Measurements from ENCODE around the gene MRPS34.
A peak's percentile ranks its signal among the peaks of the same experiment; 100 is the strongest.
"Not testable (repeated sequence)": the region's sequence is repeated elsewhere in the genome, so short reads cannot be mapped to it uniquely, and the experiment has no call there.

The MRPS34 gene

DNA sequence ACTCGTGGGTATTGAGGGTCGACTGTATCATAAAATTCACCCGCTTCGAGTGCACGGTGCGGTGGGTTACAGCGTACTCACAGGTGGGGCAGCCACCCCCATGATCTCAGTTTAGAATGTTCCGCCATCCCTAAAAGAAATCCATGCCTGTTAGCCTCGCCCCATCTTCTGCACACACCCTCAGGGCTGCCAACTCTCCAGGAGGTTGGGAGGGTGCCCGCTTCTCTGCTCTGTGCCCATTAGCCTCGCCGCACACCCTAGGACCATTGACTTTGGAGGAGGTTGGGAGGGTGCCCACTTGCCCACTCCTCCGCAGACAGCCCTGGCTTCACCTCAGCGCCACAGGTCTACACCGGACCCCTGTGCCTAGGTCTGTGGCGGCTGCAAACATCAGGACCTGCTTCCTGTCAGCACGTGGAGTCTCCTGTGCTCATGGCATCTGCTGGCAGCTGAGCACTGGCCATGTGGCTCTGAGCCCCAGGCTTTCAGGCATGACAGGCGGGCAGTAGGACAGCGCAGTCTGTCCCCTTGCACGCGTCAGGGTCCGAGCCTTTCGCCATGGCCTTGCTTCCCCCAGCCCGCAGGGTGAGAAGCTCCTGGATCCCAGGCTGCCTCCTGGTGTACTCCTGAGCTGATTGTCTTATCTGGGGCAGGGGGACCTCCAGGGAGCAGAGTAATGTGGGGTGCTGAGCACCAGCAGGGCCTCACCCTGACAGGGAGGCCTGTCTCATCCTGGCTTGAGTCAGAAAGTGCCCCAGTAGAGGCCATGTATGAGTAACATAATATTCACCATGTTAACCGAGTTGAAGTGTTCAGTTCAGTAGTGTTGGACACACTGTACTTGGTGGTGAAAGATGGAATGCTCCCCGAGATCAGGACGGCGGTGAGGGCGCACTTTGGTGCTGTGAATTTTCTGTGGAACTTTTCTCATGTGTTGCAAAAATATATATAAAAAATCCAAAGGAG lies 23.5 kb downstream of the MRPS34 start:
- DNase-seq (ENCODE audit: low spot score): peak; percentile 44

DNA sequence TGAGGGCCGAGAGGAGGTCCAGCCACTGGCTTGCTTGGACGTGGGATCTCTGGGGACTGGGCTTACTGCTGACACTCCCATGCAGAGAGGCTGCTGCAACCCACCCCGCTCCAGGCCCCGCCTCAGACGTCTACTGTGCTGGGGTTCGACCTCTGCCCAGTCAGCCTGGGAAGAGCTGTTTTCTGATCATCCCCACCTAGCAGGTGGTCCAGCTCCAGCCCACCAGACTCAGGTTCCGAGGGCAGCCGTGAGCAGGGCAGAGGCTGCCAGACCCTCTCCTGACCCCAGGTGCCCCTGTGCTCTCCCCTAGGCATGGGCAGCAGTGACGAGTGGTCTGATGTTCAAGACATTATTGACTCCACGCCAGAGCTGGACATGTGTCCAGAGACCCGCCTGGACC lies 25.0 kb downstream of the MRPS34 start:
- no peak for DNase-seq (ENCODE audit: low spot score)

DNA sequence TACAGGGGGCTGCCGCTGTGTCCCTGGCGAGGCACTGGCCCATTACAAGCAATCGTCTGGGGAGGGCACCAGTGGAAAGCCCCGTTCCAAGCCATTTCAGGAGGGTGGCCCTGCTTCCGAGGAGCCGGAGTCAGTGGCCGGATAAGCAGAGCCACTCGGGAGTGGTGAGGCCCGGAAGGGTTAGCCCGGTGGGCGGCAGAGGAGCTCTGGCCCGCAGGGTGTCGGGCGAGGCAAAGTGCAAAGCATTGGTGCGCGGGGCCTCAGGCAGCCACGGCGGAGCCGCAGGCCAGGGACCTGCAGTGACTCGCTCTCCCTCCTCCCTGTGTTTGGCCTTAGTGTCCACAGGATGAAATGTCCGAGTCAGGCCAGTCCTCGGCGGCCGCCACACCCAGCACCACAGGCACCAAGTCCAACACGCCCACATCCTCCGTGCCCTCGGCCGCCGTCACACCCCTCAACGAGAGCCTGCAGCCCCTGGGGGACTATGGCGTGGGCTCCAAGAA lies 26.2 kb downstream of the MRPS34 start:
- DNase-seq (ENCODE audit: low spot score): no peak

DNA sequence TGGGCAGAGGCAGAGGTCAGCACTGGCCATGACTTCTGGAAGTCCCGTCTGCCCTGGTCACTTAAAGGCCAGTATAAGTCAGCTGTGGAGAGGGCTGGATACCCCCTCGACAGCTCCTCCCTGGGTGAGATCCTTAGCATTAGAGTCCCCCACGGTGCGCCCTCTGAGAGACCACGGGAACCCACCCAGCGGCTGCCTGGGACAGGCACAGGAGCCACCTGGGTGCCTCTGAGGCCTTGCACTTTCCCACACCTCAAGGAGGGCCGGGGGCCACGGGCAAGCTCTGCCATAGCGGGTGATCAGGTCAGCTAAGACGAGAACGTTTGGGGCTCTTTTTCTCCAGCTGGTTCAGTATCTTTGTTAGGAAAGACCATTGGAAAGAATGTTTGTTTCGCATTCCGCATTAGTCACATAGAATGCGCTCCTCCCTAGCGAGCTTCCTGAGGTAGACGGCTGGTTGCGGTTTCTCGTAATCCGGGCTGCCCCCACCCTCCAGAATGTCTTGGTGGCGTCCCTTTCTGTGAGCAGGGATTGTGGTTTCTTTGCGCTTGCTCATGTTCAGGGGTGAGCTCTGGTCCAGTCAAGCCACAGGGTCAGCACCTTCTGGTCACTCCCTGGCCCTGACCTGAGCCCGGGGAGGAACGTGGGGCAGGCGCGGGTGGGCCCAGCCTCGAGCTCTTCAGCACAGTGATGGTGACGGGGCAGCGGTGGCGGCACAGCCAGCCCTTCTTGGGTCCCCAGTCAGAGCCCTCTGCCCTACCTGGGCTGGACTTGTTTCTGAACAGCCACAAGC lies 26.8 kb downstream of the MRPS34 start:
- no peak for DNase-seq (ENCODE audit: low spot score)

DNA sequence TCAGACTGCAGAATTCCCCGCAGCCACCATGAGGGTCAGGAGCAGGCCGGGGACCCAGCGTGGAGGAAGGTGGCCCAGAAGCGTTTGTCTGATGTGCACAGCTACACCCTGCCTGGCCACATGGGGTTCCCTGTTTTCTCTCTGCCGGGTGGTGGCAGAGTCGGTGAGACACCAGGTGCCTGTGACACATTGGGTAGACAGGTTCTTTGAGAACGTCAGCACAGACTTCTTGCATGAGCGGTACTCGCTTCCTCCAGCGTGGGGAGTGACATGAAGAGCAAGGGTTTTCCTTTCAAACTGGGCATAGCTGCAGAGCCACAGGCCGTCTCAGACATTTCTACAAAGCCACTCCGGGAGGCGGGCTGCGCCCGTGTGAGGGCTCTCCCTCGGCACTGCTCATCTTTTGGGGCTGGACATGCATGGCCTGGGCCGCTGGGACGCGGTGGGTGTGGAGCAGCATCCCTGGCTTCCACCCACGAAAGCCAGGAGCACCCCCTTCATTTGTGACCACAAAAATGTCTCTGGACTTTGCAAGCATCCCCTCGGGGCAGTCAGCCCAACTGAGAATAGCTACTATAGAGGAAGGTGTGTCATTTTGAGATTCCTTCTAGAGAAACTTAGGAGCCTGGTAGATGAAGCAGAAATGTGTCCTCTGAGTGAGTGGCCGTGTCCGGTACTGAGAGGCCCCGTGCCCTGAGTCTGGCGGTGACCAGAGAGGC lies 27.6 kb downstream of the MRPS34 start:
- DNase-seq (ENCODE audit: low spot score): no peak

DNA sequence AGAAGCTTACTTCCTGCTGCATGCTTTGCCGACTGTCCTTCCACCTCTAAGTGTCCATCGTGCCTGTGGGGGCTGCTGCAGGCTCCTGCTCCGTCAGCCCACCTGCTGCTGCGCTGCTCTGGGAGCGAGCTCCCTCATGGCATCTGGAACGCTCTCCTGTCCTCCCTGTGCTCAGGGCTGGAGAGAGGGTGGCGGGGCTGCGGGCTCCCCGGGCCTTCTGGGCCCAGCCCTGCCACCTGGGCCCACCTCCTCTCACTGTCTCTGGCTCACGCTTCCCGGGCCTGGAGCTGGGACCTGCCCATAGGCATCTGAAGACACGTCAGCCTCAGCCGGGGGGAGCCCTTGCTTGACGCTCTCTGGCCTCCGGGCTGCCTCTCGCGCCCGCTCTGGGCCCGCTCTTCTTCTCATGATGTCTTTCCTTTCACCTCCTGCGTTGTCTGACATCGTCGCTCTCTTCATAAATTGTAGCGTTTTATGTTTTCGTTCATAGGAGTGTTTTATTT lies 28.5 kb downstream of the MRPS34 start:
- DNase-seq (ENCODE audit: low spot score): no peak

DNA sequence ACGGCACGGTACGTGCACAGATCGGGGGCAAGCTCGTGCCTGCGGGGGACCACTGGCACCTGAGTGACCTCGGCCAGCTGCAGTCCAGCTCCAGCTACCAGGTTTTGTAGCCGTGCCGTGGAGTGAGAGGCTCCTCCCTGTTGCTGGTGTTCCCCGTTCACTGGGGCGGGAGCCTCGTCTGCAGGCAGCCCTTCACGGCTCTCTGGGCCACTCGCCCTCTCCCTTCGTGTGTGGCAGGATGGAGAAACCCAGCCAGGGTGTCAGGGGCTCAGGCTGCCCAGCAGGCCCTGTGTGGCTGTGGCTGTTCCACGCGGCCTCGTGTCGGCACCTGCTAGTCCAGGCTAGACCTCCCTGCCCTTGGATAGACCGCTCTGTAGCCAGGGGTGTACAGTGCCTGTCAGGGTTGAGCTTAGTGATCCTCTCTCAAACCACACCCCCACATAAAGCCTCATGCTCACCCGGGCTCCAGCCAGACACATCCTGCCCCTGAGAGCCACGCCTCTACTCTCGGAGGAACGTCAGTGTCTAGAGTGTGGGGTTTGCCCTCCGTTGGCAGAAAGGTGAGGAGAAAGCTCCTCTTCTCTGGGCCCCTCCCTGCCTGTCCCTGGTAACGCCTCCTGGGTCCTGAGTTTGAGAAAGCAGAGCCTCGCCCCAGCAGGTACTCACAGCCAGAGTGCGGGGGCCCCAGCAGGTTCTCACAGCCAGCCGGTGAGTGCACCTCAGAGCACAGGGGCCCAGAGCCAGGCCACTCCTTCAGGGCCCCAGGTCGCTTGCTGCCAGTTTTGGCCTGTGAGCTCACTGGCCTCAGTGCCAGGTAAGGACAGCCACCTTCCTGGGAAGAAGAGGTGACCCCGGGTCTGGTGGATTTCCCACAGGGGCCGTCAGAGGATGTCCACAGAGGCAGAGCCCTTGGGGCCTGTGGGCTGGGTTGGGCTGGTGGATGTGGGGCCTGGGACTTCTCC lies 29.3 kb downstream of the MRPS34 start:
- DNase-seq (ENCODE audit: low spot score): no peak

DNA sequence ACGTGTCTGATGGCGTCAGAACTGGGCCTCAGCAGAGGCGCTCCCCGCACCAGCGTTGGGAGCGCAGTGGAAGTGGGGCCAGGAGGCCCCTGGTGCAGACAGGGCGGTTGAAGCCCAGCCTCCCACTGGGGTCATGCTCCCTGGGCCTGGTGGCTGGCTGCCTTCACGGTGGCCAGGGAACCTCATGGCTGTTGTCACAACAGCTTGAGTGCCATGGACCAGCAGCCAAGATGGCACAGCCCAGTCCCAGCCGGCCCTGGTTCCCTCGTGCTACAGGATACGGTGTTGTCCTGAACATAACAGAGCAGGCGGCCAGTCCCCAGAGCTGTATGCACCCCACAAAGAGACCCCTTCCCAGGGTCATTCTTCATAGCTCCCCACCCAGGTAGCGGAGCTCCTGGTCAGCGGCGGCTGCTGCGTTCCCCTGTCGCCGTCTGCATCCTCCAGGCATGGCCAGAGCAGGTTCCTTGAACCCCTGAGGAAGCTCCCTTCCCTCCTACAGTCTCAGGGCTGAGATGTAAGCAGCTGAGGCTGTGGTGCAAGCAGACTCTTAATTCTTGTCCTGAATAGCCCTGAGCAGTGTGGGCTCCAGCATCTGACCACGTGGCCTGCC lies 31.3 kb downstream of the MRPS34 start:
- no peak for DNase-seq (ENCODE audit: low spot score)

DNA sequence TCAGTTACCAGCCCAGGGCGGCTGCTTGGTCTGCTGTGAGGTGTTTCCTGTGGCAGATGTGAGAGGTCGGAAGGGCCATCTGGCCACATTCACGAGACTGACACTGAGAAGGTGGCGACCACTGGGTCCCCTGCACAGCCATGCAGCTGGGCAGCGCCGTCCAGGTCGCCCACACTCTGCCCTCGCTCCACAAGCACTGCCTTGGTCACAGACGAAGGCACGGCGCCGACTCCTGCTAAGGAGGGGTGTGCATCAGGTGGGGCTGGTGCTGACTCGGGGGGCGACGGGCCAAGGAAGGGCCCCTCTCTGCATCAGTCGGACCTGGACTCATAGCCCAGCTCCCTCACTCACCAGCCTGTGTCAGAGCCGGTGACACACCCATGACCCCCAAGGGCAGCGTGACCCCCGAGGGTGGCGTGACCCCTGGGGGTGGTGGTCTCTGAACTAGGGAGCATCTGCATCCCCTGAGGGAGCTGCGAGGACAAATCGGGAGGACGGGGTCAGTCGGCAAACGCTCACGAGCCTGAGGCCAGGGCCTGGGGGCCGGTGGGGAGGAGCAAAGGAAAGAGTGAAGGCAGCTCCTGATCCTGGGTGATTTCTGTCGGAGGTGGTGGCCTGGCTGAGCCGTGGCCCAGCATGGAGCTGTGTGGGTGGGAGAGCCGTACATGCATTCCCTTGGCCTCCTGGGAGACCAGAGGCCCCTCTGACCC lies 32.0 kb downstream of the MRPS34 start:
- no peak for DNase-seq (ENCODE audit: low spot score)

DNA sequence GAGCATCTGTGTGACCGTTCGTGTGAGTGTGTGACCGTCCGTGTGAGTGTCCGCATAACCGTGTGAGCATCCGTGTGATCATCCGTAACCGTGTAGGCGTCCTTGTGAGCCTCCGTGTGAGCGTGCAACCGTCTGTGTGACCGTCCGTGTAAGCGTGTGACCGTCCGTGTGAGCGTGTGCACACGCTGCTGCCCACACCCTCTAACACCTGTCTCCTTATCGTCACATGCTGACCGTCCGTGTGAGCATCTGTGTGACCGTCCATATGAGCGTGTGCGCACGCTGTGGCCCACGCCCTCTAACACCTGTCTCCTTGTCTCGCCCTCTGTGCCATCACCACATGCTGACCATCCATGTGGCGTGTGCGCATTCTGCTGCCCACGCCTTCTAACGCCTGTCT lies 32.7 kb downstream of the MRPS34 start:
- no peak for DNase-seq (ENCODE audit: low spot score)

DNA sequence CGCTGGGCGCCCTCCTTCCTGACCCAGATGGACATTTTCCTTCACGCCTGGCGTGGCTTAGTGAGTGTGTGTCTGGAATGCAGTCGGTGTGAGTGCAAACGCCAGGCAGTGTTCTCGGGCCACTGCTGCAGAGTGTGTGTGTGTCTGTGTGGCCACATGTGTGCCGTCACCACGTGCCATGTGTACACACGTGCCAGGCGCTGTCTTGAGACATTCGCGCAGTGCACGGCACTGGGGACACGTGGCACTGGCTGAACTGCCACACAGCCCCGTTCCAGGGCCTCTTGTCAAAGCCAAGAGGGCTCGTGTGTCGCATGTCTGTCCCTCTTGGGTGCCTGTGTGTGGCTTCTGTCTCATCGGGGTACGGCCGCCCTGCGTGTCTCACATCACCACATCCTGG lies 38.1 kb downstream of the MRPS34 start:
- no peak for DNase-seq (ENCODE audit: low spot score)

DNA sequence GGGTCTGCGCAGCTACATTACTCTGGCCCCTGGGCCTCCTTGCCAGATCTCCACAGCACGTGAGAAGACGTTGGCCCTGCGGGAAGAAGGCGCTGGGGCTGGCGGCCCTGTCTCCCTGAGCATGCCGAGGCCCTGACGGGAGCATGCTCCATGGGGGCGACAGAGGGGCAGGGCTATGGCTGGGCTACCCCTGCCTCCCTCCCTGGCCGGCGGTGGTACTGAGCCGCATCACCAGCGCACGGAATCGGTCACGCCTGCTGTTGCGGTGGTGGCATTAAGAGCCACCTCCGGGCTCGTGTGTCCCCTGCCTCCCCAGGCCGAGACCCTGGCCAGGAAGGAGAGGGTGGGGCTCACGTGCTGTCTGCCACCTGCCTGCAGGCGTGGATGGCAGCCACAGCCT lies 38.8 kb downstream of the MRPS34 start:
- no peak for DNase-seq (ENCODE audit: low spot score)

DNA sequence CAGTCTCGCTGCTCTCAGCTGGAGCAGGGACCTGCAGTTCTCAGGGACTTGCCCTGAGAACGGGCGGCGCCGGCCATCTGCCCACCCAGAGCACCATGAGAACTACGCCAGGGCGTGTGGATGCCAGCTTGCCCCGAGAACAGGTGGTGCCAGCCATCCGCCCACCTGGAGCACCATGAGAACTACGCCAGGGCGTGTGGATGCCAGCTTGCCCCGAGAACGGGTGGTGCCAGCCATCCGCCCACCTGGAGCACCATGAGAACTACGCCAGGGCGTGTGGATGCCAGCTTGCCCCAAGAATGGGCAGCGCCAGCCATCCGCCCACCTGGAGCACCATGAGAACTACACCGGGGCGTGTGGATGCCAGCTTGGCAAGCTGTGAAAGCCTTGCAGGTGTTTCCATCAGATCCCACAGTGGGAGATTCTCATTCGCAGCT lies 40.4 kb downstream of the MRPS34 start:
- DNase-seq (ENCODE audit: low spot score): not testable (repeated sequence)

DNA sequence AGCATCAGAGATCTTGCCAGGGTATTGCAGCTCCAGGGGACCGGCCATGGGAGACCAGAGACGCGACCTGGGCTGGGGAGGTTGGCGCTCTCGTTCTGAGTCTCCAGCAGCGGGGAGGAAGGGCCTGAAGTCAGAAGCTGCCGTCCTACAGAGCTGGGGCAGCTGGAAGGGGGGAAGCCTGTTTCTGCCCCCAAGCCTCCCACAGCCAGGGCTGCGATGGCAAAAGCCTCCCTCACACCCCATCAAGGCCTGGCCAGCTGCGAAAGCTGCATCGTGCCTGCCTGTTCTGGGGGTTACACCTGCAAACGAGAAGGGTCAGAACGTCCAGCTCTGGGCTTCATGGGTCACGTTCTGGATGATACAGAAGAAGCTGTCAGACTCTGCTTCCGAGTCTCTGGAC lies 40.9 kb downstream of the MRPS34 start:
- no peak for DNase-seq (ENCODE audit: low spot score)

DNA sequence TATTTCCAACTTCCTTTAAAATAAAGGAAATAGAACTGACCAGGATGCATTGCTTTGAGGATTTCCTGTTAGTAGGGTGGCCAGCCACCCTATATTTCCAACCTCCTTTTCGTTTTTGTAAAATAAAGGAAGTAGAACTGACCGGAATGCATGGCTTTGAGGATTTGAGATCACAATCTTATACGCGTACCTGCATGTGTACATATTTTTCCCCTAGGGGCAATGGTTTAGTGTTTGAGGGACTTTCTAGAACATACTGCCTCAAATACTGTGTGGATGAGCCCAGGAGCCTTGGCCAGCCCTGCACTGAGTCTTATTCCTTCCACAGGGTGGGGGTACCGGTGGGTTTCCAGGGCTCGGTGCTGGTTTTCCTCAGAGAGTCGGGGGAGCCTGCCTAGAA lies 41.3 kb downstream of the MRPS34 start:
- DNase-seq (ENCODE audit: low spot score): no peak

DNA sequence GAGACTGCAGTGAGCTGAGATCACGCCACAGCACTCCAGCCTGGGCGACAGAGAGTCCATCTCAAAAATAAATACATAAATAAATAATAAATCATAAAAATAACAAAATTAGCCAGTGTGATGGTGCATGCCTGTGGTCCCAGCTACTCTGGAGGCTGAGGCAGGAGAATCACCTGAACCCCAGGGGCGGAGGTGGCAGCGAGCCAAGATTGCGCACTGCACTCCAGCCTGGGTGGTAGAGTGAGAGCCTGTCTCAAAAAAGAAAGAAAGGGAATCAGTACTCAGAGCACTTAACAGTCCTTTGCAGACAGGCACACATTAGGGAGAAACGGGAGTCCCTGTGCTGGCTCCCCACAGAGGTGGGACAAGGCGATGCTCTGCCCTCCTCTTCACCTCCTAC lies 41.9 kb downstream of the MRPS34 start:
- DNase-seq (ENCODE audit: low spot score): no peak

DNA sequence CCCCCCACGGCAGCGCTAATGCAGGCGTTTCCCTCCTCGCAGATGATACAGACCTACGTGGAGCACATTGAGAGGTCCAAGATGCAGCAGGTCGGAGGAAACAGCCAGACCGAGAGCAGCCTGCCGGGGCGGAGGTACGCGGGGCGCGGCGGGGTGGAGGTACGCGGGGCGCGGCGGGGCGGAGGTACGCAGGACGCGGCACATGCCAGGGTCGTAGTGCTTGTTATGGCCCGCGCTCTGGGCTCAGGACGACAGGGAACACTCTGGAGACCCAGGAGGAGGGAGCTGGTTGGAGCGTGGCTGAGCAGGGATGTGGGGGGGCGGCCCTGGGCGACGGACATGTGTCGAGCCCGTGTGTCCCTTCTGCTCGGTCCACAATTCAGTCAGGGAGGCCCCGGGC lies 43.5 kb downstream of the MRPS34 start:
- no peak for DNase-seq (ENCODE audit: low spot score)

DNA sequence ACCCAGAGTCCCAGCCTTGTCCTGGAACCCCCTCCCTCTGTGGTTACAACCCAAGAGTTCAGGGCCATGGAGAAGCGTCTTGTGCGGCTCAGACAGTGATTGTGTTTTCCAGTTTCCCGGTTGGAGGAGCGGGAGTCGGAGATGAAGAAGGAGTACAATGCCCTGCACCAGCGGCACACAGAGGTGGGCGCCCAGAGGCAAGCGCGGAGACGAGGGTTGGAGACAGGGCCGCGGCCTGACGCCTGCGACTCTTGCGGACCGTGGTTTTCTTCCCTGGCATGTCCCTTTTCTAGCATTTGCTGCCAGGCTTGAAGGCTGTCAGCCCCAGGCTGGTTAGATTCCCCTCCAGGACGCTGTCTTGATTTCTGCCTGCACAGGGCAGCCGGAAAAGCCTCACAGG lies 43.9 kb downstream of the MRPS34 start:
- DNase-seq (ENCODE audit: low spot score): no peak

All from RKO (cell line).